B cell (primary cell): Measurements from ENCODE around the gene PCDHAC1.

ENCODE experiments used
- CTCF ChIP-seq: fragments of 200-600 bp; IDR thresholded peaks from one replicate; pipeline ENCODE4 v1.8.0; 2022; ENCODE audit warnings: antibody characterized with exemption, mild to moderate bottlenecking
- EZH2 ChIP-seq: IDR thresholded peaks from 2 replicates; pipeline ENCODE4 v1.6.1; 2012; ENCODE audit warnings: borderline replicate concordance, low read depth, mild to moderate bottlenecking, moderate library complexity, low read length; ENCODE audit not compliant: insufficient read depth, poor library complexity, severe bottlenecking

- TF ChIP-seq CTCF (no peak), EZH2 (no peak)
These were observed 43.8 kb downstream of the PCDHAC1 start for GRCh38 chr5:140969880-140970279.
